Activated CD4-positive, alpha-beta T cell treated with anti-CD3 and anti-CD28 coated beads, Interleukin-2, amount 50 U/mL, for 48 hours (primary cell): ENCODE results near the gene RERE.

Source experiments
- DNase-seq, 2 experiments: peaks; one replicate each; pipeline ENCODE4 v3.0.0-alpha.2; 2020

The RERE gene

GRCh38 chr1:8370046-8370881, 447.2 kb downstream of the RERE start:
- no peak for DNase-seq

- no peak for DNase-seq
Measured at GRCh38 chr1:8368956-8369639, 448.3 kb downstream of the RERE start.

GRCh38 chr1:8367571-8368194, 449.8 kb downstream of the RERE start:
- no peak for DNase-seq

DNA sequence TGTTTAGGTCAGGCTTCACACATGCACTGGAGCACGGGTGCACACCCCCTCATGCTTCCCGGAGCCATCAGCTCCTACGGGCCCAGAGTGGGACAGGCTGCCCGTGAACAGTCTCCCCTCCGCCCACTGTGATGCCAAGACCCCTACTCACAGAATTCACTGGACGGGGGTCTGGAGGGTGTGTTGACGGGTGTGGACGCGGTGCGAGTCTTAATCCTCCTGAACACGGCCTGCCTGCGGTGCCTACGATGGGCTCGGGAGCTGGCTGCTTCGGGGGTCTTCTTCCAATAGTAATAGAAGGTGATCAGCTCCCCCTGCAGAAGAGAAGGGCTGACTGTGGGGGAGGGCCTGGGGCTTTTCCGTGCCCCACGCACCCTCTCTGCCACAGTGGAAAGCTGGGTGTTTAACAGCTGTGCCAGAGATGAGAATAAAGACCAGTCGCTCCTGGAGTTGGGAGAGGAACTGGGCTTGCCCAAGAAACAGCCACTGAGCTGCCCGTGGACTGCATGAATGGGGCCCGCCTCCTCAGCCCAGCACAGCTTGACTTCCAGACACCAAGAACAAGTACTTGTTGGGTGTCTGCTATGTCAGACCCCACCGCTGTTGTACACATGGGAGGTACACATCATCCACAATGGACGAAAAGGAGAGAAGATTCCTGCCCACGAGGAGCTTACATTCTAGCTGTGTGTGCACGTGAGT, 451.6 kb downstream of the RERE start:
- DNase-seq, result no peak

- no peak for DNase-seq
Measured at GRCh38 chr1:8364528-8365442, 452.7 kb downstream of the RERE start.

DNA sequence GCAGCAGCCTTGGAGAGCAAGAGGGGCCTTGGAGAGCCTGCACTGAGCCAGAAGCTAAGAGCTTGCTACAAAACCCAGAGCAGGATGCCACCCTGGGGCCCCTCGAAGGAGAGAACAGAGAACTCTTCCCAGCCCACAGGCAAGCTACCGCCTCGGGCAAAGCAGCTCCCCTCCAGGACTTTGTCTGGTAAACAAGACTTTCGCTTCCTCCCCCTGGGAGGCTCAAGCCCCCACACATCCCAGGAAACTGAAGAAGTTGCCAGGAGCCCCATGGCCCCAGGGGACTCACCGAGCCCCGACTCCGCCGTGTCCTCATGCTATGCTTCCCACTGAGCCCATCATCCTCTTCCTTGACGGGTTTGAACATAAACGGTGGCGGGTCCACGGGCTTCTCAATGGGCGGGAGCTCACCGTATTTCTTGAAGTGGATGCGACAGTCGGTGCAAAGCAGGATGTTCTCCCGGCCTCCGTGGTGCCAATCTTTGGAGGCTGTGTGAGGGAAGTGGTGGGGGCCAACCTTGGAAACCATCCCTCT, 453.6 kb downstream of the RERE start:
- DNase-seq, result no peak

GRCh38 chr1:8363186-8363766, 454.2 kb downstream of the RERE start:
- DNase-seq, result no peak

- DNase-seq, result no peak
Measured at GRCh38 chr1:8362701-8363101, 454.7 kb downstream of the RERE start.

- DNase-seq, result no peak
Measured at GRCh38 chr1:8361198-8361849, 456.1 kb downstream of the RERE start.

GRCh38 chr1:8360493-8361197, 456.8 kb downstream of the RERE start:
- no peak for DNase-seq

DNA sequence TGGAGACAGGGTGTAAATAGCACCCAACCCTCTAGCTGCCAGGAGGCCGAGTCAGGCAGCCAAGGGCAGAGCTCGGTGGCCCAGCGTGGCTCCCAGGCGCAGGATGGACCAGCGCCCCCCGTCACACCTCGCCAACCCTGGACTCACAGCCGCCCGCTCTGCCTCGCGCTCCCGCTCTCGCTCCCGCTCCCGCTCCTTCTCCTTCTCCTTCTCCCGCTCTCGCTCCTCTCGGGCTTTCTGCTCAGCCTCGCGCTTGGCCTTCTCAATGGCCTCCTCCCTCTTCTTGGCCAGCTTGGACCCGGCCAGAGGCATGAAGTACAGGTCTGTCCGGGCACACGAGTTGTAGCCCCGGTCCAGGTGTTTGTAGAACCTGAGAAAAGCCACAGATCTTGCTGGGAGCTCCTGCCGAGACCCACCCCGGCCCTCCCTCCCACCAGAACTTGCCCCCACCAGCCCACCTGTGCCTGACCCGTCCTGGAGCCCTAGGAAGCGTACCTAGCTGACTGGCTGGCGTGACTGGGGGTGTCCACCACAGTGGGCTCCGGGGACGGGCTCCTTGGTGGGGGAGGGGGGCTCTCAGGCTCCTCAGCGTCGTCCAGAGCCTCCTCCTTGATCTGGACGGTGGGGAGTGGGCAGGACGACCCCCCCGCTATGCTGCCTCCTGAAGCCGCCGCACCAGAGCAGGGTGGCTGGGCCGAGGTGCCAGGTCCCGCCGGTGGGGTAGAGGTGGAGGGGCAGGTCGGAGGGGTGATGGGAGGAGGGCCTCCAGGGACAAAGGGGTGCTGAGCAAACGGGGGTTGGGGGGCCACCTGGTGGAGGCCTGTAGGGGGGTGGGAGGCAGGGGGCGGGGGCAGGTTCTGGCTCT, 457.6 kb downstream of the RERE start:
- no peak for DNase-seq

- no peak for DNase-seq
Measured at GRCh38 chr1:8358897-8359616, 458.4 kb downstream of the RERE start.

DNA sequence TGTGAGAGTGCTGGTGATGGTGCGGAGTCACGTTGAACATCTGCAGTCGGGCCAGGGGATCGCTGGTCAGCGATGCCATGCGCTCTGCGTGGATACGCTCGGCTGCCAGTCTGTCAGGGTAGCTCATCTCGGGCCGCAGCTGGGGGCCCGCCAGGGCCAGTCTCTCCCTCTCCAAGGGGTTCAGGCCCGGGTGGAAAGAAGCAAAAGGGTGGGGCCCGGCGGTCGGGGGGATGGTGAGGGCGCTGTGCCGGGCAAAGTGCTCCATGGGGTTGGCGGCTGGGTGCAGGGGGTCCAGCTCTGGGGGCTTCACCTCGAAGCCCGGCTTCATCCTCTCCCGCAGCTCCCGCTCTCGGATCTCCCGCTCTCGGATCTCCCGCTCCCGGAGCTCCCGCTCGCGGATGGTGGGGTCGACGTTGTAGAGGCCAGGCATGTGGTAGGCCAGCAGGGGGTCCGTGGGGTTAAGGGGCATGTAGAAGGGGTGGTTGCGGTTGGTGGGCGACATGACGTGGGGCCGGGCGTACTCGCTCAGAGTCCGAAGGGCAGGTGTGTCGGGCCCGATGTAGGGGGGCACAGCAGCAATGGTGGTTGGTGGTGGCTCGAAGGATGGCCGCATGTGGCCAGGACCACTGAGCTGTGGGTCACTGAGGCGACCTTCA, 459.1 kb downstream of the RERE start:
- DNase-seq, result no peak

- DNase-seq, result no peak
Measured at GRCh38 chr1:8357329-8358101, 459.9 kb downstream of the RERE start.

DNA sequence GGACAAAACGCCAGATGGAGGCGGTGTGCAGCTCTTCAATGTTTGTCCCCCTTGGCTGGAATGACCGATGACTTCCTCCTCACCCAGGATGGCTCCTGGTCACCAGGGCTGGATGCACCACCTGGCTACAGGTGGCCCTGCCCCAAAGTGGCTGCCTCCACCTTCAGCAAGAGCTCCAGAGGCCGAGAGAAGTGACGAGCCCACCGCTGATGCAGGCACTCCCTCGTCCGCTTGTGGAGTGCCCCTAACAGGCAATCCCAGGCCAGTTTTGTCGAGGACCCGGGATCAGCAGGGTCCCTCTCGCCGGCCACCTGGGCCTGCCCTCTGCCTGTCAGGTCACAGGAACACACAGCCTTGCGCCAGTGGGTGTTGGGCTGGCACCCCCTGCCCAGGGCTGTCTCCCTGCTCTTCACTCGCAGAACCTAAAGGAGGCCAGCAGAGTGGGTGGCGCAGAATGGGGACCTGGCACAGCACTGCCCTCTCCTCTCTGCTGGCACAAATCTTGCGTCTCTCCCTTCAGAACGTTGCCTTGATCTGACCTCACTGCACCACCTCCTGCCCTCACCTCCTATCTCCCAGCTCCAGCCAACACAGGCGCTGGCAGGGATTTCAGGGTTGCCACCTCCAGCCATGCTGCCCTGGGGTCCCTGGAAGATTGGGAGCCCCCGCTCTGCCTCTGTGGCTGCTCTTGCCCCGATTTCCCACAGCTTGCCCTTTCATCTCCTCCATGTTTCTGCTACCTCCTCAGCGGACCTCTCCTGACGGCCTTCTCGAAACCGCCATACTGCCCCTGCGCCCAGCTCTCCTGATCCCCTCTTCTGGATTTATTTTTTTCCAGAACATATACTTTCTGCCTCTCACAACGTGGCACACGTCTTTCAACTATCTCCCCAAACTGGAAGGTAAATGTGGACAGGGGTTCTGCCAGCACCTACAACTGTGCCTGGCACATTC, 460.9 kb downstream of the RERE start:
- no peak for DNase-seq
